ENCODE data around the gene HEG1. TPM values are rescaled to one million over a fixed set of nuclear protein-coding genes. Genes with fewer than 3 reads are reported as not detected.
A peak's percentile ranks its signal among the peaks of the same experiment; 100 is the strongest.

The HEG1 gene
- total RNA-seq, 1 donor from 2014 or later: 67.7 TPM

DNA sequence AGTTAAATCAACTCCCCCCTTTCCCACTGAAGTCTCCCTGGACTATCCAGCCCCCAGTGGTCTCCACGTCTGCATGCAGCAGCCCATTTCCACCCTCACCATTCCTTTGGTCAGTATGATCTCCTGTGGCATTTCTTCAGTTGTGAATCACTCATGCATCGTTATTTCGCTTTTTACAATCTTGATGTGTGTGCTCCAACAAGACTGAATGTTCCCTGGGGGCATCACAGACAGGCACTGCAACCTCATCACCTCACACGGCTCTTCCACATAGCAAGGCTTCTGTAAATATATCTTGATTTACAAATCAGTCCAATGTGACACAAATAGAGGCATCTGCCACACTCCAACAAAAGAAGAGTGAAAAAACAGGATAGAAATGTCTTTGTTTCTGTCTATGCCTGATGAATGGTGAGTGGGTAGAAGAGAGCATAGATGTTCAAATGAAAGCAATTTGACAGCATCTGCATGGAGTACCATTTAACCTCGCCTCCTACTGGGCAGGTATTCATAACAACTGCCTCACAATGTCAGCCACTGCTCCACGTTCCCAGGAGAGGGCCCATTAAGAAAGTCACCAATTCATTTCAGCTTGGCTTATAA is 5.2 kb downstream of the HEG1 start:
- no peak for DNase-seq

DNA sequence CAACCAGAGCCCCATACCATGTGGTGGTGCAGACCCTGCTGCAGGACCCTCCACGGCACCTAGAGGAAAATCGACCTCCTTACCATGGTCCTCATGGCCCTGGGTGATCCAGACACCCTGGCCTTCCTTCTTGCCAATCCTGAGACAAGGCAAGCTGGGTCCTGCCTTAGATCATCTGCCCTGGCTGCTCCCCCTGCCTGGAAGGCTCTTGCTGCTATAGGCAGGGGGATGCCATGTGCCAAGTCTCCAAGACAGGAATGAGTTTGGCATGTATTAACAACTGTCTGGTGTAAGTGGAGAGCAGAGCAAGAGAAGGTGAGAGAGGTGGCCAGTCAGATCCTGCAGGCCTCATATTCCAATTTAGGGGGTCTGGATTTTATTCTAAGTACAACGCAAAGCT is 7.5 kb downstream of the HEG1 start:
- DNase-seq: no peak

DNA sequence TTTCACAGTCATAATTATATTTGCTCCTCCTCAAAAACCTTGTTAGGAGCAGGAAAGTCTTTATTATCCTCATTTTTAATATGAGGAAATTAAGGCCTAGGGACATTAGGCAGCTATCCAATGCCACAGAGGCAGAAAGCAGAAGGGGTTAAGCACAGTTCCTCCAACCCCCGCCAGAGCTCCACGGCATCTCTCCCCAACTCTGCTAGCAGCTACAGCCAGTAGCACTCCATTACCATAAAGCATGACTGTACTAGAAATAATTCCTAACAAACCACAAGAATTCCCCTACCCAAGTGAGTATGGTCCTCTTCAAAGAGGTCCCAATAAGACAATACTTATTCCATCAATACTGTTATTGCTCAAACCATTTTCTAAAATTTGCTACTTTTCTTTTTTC is 9.8 kb downstream of the HEG1 start:
- no peak for DNase-seq

DNA sequence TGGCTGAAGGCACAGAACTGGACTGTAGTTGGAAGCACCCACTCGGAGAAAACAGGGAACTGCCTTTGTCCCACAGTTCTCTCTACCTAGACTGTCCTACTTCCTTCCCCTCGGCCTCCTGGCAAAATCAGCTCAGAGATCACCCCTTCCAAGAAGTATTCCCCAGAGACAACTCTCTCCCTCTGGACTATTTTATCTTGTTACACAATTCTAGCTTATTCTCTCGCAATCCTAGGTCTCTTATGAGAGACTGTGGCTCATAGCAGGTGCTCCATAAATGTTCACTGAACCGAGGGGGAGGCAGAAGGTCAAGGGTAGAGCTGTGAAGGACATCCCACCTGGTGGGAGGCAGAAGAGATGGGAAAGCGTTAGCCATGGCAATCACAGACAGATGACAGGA is 10.6 kb downstream of the HEG1 start:
- no peak for DNase-seq

DNA sequence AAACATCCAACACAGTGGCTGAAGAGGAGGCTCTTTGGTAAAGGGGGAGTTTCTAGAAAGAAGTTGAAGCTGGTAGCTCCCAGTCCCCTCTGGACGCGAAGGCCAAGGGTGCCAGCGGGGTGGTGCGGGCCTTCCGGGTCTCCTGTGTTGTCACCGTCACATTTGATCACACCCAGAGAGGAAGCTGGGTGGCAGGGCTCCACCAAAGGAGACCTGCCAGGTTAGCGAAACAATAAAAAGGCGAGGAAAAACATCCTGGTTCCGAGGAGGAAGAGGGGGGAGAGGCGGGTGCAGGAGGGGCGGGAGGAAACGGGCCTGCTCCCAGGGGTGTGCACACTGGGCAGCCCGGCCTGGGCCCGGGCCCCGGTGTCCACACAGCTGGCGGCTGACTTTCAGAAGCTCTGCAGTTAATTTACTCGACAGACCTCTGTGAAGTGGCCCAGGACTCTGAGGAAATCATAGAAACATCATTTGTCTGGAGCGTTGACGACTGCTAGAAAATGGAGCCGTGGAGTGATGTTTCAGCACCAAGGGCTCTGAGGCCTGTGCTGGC is 12.1 kb downstream of the HEG1 start:
- no peak for DNase-seq

DNA sequence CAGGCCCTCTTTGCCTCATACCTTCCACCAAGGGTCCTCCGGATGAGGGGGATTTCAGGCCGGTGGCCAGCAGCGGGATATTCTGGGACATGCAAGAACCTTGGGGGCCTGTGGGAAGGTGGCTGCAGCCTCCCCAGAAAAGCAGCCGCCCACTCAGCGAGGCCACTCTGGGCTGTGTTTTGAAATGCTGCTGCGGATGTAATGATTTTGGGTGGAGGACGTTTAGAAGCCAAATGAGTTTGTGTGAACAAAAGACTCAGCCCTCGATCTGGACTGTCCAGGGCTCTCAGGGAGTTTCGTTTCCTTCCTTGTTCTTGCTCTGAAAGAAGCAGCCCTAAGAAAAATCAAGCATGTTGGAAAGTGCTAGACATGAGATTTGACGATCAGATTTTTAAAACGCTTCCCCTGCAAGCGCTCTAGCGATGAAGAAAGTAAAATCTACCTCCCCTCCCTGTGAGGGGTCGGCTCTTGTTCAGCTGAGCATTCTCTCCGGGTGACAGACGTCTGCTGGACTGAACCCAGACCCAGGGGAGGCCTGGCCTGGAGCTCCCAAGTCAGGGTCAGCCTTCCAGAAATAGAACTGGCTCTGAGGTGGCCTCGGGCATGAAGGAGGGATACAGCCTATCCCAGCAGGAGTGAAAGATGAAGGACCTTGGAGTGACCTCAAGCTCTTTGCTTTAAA is 12.9 kb downstream of the HEG1 start:
- DNase-seq: peak; percentile 66

DNA sequence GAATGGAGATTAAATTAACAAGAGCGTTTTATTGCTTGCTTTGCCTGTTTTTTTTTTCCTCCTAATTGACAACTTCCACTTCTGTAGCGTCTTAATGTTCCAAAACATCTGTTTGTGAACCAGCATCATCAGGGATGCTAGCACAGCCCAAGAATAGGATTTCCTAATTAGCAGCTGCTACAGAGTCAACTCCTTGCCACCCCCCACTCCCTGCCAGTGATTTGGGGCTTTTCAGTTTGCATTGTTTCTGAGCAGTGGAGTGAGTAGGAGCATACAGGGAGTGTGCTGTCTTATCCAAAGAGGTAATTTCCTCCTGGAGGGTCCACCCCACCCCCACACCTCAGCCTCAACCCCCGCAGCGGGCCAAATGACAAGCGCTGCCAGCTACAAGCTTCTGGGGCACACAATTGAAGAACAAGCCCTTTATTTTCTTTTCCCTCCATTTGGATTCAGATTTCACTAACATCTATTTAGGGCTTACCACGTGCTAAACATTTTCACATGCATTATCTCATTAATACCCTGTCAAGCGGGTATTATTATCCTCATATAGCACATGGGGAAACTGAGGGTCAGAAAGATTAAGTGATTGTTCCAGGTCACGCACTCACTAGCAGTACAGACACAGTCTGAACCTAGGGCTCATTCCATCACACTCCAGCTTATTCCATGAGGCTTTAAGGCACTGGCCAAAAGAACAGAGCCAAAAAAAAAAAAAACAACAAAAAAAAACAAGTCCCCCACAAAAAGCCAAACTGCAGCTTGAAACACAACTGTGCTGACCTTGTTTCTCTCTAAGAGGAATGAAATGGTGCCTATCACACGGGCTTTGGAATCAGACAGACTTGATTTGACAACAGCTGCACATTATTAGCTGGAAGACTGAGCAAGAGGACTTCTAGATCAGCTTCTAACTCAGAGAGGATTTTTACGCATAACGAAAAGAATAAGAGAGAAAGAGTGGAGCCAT is 16.4 kb downstream of the HEG1 start:
- peak; percentile 76 for DNase-seq

DNA sequence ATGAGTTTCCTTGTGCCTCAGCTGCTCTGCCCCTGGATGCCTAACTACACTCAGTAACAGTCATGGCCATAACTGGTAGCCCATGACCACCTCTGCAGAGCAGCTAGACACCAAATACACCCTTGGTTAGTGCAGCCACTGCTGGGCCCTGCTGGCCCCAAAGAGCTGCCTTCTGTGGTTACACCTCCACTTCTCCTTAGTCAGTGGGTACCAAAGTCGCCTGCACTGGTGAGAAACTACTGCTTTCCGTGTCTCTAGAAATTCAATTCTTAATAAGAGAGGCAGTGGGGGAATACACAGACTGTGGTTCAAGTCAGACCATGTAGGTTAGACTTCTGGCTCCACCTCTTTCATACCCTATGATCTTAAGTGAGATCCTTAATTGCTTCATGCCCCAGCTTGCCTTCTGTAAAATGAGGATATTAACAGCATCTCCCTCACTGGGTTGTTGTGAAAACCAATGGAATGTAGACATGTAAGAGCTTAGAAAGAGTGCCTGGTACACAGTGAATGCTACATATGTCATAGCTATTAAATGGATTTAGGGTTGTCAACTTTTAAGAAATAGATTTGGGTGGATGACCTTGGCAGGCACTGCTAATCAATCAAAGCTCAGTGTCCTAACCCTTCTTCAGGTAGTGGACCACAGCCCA is 18.2 kb downstream of the HEG1 start:
- DNase-seq: no peak

DNA sequence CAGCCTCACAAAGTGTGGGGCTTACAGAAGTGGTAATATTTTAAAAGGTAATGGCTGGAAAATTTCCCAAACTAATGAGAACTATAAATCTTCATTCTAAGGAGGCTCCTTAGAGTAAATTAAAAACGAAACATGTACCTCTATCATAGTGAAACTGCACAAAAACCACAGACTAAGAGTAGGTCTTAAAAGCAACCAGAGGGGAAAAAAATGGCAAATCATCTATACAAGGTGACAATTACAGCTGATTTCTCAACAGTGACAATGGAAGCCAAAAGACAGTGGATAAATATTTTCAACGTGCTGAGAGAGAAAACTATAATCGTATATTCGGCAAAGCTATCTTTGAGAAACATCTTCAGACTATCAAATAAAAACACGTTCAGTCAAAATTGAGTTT is 20.6 kb downstream of the HEG1 start:
- DNase-seq: no peak

DNA sequence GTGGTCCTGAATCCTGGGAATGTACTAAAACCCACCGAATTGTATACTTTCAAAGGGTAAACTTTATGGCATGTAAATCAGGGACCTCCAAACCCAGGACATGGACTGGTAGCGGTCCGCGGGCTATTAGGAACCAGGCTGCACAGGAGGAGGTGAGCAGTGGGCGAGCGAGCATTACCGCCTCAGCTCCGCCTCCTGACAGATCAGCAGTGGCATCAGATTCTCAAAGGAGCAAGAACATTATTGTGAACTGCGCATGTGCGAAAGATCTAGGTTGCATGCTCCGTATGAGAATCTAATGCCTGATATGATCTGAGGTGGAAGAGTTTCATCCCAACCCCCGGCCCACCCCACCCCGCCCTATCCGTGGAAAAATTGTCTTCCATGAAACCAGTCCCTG is 22.2 kb downstream of the HEG1 start:
- no peak for DNase-seq

DNA sequence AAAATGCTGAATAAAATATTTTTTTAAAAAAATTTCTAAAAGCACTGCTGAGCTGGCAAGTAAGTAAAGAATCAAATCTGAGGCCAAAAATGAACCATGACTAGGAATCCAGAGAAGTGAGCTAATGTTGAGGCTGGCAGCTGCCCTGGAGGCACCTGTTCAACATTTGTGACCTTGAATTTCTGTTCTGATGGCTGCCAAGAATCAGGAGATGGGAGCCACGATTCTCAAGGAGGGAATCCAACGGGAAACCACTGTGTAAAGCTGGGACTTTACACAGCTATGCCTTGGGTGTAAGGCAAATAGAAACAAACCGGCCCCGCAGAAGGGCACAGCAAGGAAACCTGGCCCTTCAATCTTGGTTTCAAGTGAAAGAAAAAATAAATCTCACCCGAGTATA is 22.7 kb downstream of the HEG1 start:
- DNase-seq: peak; percentile 76

DNA sequence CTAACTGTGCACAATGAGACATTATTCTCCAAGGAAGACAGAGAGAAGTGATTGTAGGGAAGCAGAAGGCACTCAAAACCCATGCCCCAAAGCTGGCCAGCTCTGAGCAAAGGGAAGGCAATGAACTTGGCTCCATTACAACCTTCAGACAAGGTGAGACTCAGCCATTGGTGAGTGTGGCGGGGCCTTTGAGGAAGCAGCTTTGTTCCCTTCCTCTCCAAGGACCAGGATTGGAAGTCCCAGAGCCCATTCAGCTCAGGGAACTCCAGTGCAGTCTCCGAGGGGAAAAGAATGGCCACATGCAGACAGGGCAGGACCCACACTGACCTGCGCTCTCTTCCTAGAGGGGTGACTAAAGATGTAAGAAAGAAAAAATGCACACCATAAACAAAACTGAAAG is 23.1 kb downstream of the HEG1 start:
- DNase-seq: peak; percentile 13

DNA sequence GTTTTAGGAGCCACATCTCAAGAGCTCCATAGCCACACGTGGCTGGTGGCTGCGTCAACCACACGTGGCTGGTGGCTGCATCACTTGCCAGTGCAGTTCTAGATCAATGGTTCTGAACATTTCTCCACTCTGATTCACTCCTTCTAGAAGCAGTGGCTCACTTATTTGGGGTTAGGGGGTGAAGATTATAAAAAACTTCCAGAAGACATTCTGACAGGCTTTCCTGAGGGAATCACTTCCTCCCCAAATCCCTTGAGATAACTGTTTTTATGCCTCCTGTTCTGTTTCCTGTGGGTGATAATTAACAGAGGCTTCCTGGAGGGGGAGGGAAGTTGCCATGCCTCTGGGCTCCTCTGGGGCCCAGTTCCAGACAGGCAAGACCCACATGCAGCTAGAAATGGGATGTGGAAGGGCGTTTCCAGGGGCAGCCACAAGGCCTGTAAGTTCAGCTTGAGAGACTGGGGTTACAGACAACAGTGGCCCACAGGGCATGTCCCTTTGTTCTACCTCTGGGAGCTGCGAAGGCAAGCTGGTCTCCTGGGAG is 23.6 kb downstream of the HEG1 start:
- no peak for DNase-seq

DNA sequence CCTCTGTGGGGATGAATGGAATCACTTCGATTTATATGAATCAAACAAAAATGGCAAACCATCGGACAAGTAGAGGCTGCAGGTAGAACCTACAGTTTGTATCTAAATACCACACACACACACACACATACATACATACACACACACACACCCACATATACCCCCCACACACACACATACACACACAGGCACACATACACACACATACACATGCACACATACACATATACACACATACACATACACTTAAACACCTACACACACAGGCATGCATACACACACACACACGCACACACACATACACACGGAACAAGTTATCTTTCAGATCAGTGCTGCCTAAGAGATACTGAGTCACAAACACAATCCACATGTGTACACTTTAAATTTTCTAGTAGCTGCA is 24.3 kb downstream of the HEG1 start:
- DNase-seq: no peak

DNA sequence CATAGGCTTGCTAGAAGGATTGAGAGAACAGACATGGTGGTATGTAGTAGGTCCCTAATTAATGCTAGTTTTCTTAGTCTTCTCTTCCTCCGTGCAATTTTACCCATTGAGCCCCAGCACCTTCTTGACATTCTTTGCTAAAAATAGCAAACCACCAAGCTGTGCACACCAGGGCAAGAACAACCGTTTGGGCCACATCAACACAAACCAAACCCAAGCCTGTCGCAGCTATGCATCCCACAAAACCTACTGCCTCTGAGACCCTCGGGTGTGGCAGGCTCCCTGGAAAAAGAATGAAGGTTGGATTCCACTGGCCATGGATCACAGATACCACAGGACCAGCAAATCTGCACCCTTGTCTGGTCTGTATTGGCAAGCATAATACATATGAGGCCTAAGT is 27.1 kb downstream of the HEG1 start:
- no peak for DNase-seq

DNA sequence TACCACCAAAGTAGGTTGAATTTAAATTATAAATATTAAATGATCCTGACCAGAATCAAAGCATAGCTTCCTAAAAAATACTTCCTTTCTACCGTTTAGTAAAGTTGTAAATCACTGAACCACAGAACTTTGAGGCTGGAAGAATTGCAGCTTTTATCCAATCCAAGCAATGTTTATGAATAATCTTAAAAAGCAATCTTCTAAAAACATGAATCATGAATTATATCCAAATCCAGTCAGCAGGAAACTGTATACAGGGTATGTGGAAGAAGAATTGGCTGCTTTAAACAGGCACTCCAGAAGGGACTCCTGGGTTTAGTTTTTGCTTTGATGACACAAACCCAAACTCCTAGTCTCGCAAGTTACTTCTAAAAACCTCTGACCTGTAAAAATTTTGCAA is 30.2 kb downstream of the HEG1 start:
- no peak for DNase-seq

DNA sequence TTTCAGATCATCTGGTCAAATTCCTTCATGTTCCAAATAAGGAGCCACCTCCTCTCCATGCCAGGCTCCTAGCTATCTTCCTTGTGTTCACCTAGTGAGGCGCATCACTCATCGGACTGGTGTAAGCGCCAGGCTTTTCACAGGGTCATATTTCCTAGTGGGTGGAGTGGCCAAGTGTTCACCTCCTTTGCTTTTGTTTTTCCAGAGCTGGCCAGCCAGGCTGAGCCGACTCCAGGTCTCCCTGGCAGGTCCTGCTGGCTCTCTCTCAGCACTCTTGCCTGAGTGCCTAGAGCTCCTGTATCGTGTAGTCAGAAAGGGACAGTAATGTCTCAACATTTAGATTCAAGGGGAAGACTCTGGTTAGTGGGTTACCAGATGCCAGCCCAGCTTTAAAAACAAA is 31.0 kb downstream of the HEG1 start:
- peak; percentile 51 for DNase-seq

DNA sequence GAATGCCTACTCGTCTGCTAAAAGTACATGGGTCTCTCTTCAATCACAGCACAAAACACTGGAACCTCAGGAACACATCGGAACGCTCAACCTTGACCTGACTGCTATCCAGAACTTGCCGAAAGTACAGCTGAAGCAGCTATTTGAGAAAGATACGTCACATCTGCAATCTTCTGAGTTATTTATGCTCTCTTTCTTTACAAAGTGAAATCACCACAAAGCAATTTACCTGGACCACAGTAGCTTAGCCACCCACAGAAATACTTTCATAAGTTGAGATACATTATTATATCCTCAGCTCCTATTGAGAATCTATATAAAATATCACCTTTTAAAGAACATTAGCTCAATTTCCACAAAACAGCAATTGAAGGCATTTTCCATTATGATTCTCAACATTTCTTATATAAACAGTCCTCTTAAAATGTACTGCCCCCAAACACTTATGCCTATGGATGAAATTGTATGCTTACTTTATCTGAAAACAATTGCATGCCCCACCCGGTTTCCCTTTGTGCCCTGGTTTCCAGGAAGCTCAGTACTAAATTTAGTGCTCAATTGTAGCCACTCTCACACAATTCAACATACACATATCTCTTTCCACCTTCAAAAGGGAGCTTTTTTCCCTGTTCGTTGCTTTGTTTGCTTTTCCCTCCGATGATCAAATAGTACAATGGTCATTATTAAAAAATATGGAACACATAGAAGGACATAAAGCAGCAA is 31.8 kb downstream of the HEG1 start:
- DNase-seq: no peak

DNA sequence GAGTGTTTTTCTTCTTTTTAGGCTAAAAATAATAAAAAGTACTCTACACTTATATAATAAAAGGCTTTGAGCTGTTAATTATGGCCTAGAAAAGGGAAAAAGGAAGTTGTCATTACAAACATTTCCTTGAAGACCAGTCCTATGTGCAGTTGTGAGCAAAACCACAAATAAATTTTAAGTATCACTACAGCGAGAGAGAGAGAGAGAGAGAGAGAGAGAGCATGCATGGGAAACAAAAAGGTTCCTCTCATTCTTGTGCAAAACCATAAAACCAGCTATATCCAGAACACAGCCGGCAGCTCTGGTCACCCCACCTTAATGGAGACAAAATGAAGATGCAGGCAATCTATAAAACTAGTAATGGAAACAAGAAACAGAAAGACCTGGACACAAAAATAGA is 33.6 kb downstream of the HEG1 start:
- DNase-seq: no peak

DNA sequence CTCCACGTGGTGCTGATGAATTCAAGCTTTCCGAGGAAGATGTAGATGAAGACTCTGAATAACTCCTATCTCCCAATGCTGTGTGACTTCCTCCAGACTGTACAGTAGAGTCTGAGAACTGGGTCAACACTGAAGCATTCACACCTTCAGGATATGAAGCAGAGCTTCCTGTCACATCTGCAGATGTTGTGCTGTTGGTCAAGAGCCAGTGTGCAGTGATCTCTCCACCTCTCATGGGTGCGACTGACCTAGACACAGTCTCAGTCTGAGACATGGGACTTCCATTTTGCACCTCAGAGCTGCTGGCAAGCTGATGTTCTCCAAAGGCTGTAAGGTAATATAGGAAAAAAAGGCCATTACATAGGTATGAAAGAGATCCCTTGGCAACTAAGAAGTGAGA is 36.5 kb downstream of the HEG1 start:
- no peak for DNase-seq

DNA sequence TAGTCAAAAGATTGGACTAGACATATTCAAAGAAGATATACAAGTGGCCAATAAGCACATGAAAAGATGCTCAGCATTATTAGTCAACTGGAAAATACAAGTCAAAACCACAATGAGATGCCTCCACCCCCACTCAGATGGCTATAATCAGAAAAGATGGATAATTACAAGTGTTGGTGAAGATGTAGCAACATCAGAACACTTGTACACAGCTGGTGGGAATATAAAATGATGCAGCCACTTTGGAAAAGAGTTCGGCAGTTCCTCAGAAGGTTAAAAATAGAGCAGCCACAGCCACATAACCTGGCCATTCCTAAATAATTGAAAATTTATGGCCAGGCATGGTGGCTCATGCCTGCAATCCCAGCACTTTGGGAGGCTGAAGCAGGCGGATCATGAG is 38.4 kb downstream of the HEG1 start:
- no peak for DNase-seq

All from tongue (tissue), 2 donors.